CD4-positive, alpha-beta T cell (primary cell): ENCODE measurements around the gene RYR2. TPM values are rescaled to one million over a fixed set of nuclear protein-coding genes. Genes with fewer than 3 reads are reported as not detected.

Experiments used
- ATAC-seq: fragments of 200-7000 bp; cut with Tn5 transposase; one replicate; pipeline ENCODE4 v1.10.0; 2022; ENCODE audit warnings: mild to moderate bottlenecking; ENCODE audit not compliant: poor library complexity
- CTCF ChIA-PET: fragments of 350-600 bp; sonication (Branson Sonifier 250); formaldehyde crosslinking; loops from one replicate; lab custom pipeline; 2021; ENCODE audit warnings: antibody characterized with exemption, inconsistent platforms; lab: Charles Lee
- POLR2A ChIA-PET: fragments of 350-600 bp; sonication (Branson Sonifier 250); formaldehyde crosslinking; loops from one replicate; lab custom pipeline; 2021; ENCODE audit warnings: antibody characterized with exemption, inconsistent platforms; lab: Charles Lee
- DNase-seq, 14 experiments: peaks; one replicate each; pipeline ENCODE4 v3.0.0-alpha.2; 2013 to 2020; ENCODE audit warnings: mixed read lengths in 2 of 14
- H3K27ac ChIP-seq, 2 donors: one replicate each; pipeline versions ENCODE4 v1.5.1 to v1.7.0; 2013; ENCODE audit warnings: low read length in 2 of 2, low read depth in 1 of 2, mild to moderate bottlenecking in 1 of 2
- H3K27me3 ChIP-seq, 2 experiments: 1 replicate in 1 of 2; 2 replicates in 1 of 2; pipeline versions ENCODE4 v1.6.1 to v1.7.0; 2013; ENCODE audit warnings: low read length in 2 of 2, control low read depth in 1 of 2, mild to moderate bottlenecking in 1 of 2, moderate library complexity in 1 of 2; ENCODE audit not compliant: insufficient read depth in 2 of 2, control insufficient read depth in 1 of 2
- H3K36me3 ChIP-seq: one replicate; pipeline ENCODE4 v1.6.1; 2013; ENCODE audit warnings: low read length, control low read depth; ENCODE audit not compliant: insufficient read depth
- H3K4me1 ChIP-seq: one replicate; pipeline ENCODE4 v1.6.1; 2013; ENCODE audit warnings: low read length, control low read depth; ENCODE audit not compliant: insufficient read depth
- H3K4me3 ChIP-seq: one replicate; pipeline ENCODE4 v1.5.1; 2013; ENCODE audit warnings: mild to moderate bottlenecking, low read length, moderate library complexity
- H3K9me3 ChIP-seq, 2 experiments: 1 replicate in 1 of 2; 2 replicates in 1 of 2; pipeline versions ENCODE4 v1.6.1 to v1.7.0; 2013; ENCODE audit warnings: low read length in 2 of 2, mild to moderate bottlenecking in 2 of 2, control low read depth in 1 of 2, moderate library complexity in 1 of 2; ENCODE audit not compliant: control insufficient read depth in 1 of 2, insufficient read depth in 1 of 2
- H3K27ac Mint-ChIP-seq: one replicate; pipeline ENCODE4 v1.8.0; 2020; ENCODE audit warnings: mixed read lengths
- H3K27me3 Mint-ChIP-seq: one replicate; pipeline ENCODE4 v1.8.0; 2021; ENCODE audit warnings: mixed read lengths
- H3K36me3 Mint-ChIP-seq: one replicate; pipeline ENCODE4 v1.8.0; 2021; ENCODE audit warnings: low read depth, mixed read lengths
- H3K4me1 Mint-ChIP-seq: one replicate; pipeline ENCODE4 v1.8.0; 2021; ENCODE audit warnings: low read depth, mixed read lengths
- H3K4me3 Mint-ChIP-seq: one replicate; pipeline ENCODE4 v1.8.0; 2020; ENCODE audit warnings: mild to moderate bottlenecking, mixed read lengths
- H3K9me3 Mint-ChIP-seq: one replicate; pipeline ENCODE4 v1.8.0; 2020; ENCODE audit warnings: mixed read lengths
- CTCF ChIP-seq: fragments of 200-600 bp; IDR thresholded peaks from one replicate; pipeline ENCODE4 v1.8.0; 2022; ENCODE audit warnings: antibody characterized with exemption, mild to moderate bottlenecking
- intact Hi-C, 2 experiments: fragments of 100-400 bp; cut with DNase I in 1 of 2; cut with micrococcal nuclease in 1 of 2; formaldehyde crosslinking; loops; one replicate each; pipeline versions ENCODE4 v1.15.1 to v1.9.0; 2023 to 2025; cut with DNase I, micrococcal nuclease
- total RNA-seq, 174 experiments: library from RNA in 2 of 174; stranded (reverse) in 2 of 174; gene quantifications; one replicate each; pipeline ENCODE4 v1.2.3 and lab custom pipeline; 2021 to 2026

RYR2 gene
- total RNA-seq, 2 experiments from 2014 or later, result not detected

- ATAC-seq, result no peak
- Mint-ChIP-seq H3K4me3 (no peak overlapping the region), H3K27me3 (peaks cover 9% of the 10 kb centered on the region), H3K4me1 (no peaks in the 10 kb centered on the region), H3K9me3 (no peaks in the 10 kb centered on the region), H3K27ac (no peak overlapping the region), H3K36me3 (no peaks in the 10 kb centered on the region)
- Histone ChIP-seq H3K4me1 (no peaks in the 10 kb centered on the region), H3K36me3 (no peaks in the 10 kb centered on the region), H3K27ac (no peak overlapping the region), H3K27me3 (no peaks in the 10 kb centered on the region), H3K4me3 (no peak overlapping the region), H3K9me3 (no peaks in the 10 kb centered on the region)
- no peak for DNase-seq
- no peak for TF ChIP-seq CTCF
- intact Hi-C loops, result no loop called here
- ChIA-PET POLR2A (no interaction called here), CTCF (no interaction called here)
These were observed 41.8 kb upstream of the RYR2 start for GRCh38 chr1:237000191-237000590.

GRCh38 chr1:237003516-237003915, 38.5 kb upstream of the RYR2 start:
- DNase-seq, result no peak

GRCh38 chr1:237004116-237004515, 37.9 kb upstream of the RYR2 start, which contains the start of gene MT1HL1:
TSS of gene MT1HL1 (minus strand) at chr1:237004441. CDS start at chr1:237004372, 69 bp downstream.
- H3K9me3 ChIP-seq, result no peaks in the 10 kb centered on the region
- DNase-seq (no peak), ATAC-seq (no peak)
- intact Hi-C loops, result no loop called here
- H3K36me3 Mint-ChIP-seq, result no peaks in the 10 kb centered on the region
- ChIA-PET POLR2A (no interaction called here), CTCF (no interaction called here)
- H3K27ac ChIP-seq, result no peak within 1 kb of the TSS
- H3K9me3 Mint-ChIP-seq, result no peaks in the 10 kb centered on the region
- peaks cover 9% of the 10 kb centered on the region for H3K27me3 Mint-ChIP-seq
- no peak for TF ChIP-seq CTCF
- H3K4me1 Mint-ChIP-seq, result no peaks in the 10 kb centered on the region
- no peak within 1 kb of the TSS for H3K4me3 Mint-ChIP-seq
- no peak within 1 kb of the TSS for H3K4me3 ChIP-seq
- no peaks in the 10 kb centered on the region for H3K4me1 ChIP-seq
- no peaks in the 10 kb centered on the region for H3K36me3 ChIP-seq
- no peak within 1 kb of the TSS for H3K27ac Mint-ChIP-seq
- H3K27me3 ChIP-seq, result peaks cover 0 to 4% of the 10 kb centered on the region in 2 experiments

More at GRCh38 chr1:237003516-237003915, 38.5 kb upstream of the RYR2 start:
- intact Hi-C loops, result no loop called here
- Histone ChIP-seq H3K27me3 (peaks cover 0 to 4% of the 10 kb centered on the region in 2 experiments), H3K36me3 (no peaks in the 10 kb centered on the region), H3K4me1 (no peaks in the 10 kb centered on the region), H3K27ac (no peak overlapping the region), H3K9me3 (no peaks in the 10 kb centered on the region), H3K4me3 (no peak overlapping the region)
- H3K36me3 Mint-ChIP-seq, result no peaks in the 10 kb centered on the region
- H3K9me3 Mint-ChIP-seq, result no peaks in the 10 kb centered on the region
- no peak overlapping the region for H3K4me3 Mint-ChIP-seq
- ChIA-PET POLR2A (no interaction called here), CTCF (no interaction called here)
- no peak overlapping the region for H3K27ac Mint-ChIP-seq
- peaks cover 9% of the 10 kb centered on the region for H3K27me3 Mint-ChIP-seq
- H3K4me1 Mint-ChIP-seq, result no peaks in the 10 kb centered on the region
- no peak for ATAC-seq
- TF ChIP-seq CTCF, result no peak
